ENCODE measurements around the gene INO80E. TPM values are rescaled to one million over a fixed set of nuclear protein-coding genes. Genes with fewer than 3 reads are reported as not detected.
"Not testable (repeated sequence)": the region's sequence is repeated elsewhere in the genome, so short reads cannot be mapped to it uniquely, and the experiment has no call there.

The INO80E gene
- total RNA-seq = 100 to 1,000 TPM; 102 to 107 TPM

- Mint-ChIP-seq H3K4me1 (peaks cover 45% of the 10 kb centered on the region), H3K36me3 (ENCODE audit: low read depth) (peaks cover 61% of the 10 kb centered on the region), H3K4me3 (peak within 1 kb of the TSS; percentile 94), H3K27me3 (no peaks in the 10 kb centered on the region), H3K27ac (peak within 1 kb of the TSS; percentile 98), H3K9me3 (no peaks in the 10 kb centered on the region)
- CTCF ChIA-PET = interaction anchor here (1.2 to 2.8 kb wide), 5 partner anchors 9 to 211 kb away, joined by 3 to 9 read pairs (median 4); partner anchors contain the start of genes CDIPT, PAGR1 and TMEM219
- POLR2A ChIA-PET = interaction anchor here (0.6 to 5.1 kb wide), 20 partner anchors 9 to 1134 kb away, joined by 3 to 99 read pairs (median 6); partner anchors contain the start of genes ALDOA, ASPHD1, FBRS and KCTD13
- DNase-seq = peak; percentile 100
Observed at GRCh38 chr16:29995911-29996765, at the start of gene INO80E. TSS of gene INO80E (plus strand) at chr16:29996241. CDS start at chr16:29996311, 70 bp downstream.

- Mint-ChIP-seq H3K27ac (no peak overlapping the region), H3K4me3 (no peak overlapping the region), H3K27me3 (peaks cover 5% of the 10 kb centered on the region), H3K9me3 (no peaks in the 10 kb centered on the region), H3K36me3 (ENCODE audit: low read depth) (no peaks in the 10 kb centered on the region), H3K4me1 (no peaks in the 10 kb centered on the region)
- no peak for DNase-seq
- ChIA-PET POLR2A (interaction anchor here (1.1 kb wide), 2 partner anchors 13 to 22 kb away, joined by 3 to 4 read pairs; partner anchors contain the start of gene KCTD13), CTCF (no interaction called here)
Observed at GRCh38 chr16:29947897-29948296, 48.1 kb upstream of the INO80E start.

- CTCF ChIA-PET = interaction anchor here (3.0 kb wide), 1 partner anchor 11 kb away, joined by 7 read pairs; the partner anchor contains the start of gene TMEM219
- H3K4me3 Mint-ChIP-seq = no peak overlapping the region
- no peak for DNase-seq
- no peak overlapping the region for H3K27ac Mint-ChIP-seq
- POLR2A ChIA-PET = interaction anchor here (1.6 to 1.7 kb wide), 2 partner anchors 11 to 25 kb away, joined by 7 to 8 read pairs; partner anchors contain the start of genes KCTD13 and TMEM219
- H3K36me3 Mint-ChIP-seq (ENCODE audit: low read depth) = no peaks in the 10 kb centered on the region
- H3K27me3 Mint-ChIP-seq = peaks cover 11% of the 10 kb centered on the region
- no peaks in the 10 kb centered on the region for H3K9me3 Mint-ChIP-seq
- no peaks in the 10 kb centered on the region for H3K4me1 Mint-ChIP-seq
Observed at GRCh38 chr16:29950806-29951461, 45.1 kb upstream of the INO80E start.

GRCh38 chr16:29951625-29952365 is 44.2 kb upstream of the INO80E start:
- Mint-ChIP-seq H3K36me3 (ENCODE audit: low read depth) (no peaks in the 10 kb centered on the region), H3K9me3 (no peaks in the 10 kb centered on the region), H3K27ac (no peak overlapping the region), H3K4me3 (no peak overlapping the region), H3K4me1 (no peaks in the 10 kb centered on the region), H3K27me3 (peaks cover 11% of the 10 kb centered on the region)
- no peak for DNase-seq
- ChIA-PET POLR2A (interaction anchor here (1.6 to 1.7 kb wide), 2 partner anchors 10 to 26 kb away, joined by 7 to 8 read pairs; partner anchors contain the start of genes KCTD13 and TMEM219), CTCF (interaction anchor here (3.0 kb wide), 1 partner anchor 10 kb away, joined by 7 read pairs; the partner anchor contains the start of gene TMEM219)

- Mint-ChIP-seq H3K36me3 (ENCODE audit: low read depth) (peaks cover 5% of the 10 kb centered on the region), H3K27me3 (peaks cover 7% of the 10 kb centered on the region), H3K4me1 (peaks cover 22% of the 10 kb centered on the region), H3K27ac (no peak overlapping the region), H3K4me3 (no peak overlapping the region), H3K9me3 (no peaks in the 10 kb centered on the region)
- no peak for DNase-seq
- CTCF ChIA-PET = interaction anchor here (4.6 kb wide), 1 partner anchor 15 kb away, joined by 29 read pairs; the partner anchor contains the start of gene TAOK2
- POLR2A ChIA-PET = no interaction called here
Observed at GRCh38 chr16:29958756-29959155, 37.3 kb upstream of the INO80E start.

- ChIA-PET POLR2A (interaction anchor here (3.1 kb wide), 1 partner anchor 33 kb away, joined by 30 read pairs; the partner anchor contains the start of gene KCTD13), CTCF (interaction anchor here (4.6 kb wide), 1 partner anchor 14 kb away, joined by 29 read pairs; the partner anchor contains the start of gene TAOK2)
- Mint-ChIP-seq H3K4me1 (peaks cover 22% of the 10 kb centered on the region), H3K27me3 (peaks cover 4% of the 10 kb centered on the region), H3K27ac (no peak overlapping the region), H3K36me3 (ENCODE audit: low read depth) (peaks cover 5% of the 10 kb centered on the region), H3K9me3 (no peaks in the 10 kb centered on the region), H3K4me3 (no peak overlapping the region)
- no peak for DNase-seq
Observed at GRCh38 chr16:29959293-29959692, 36.7 kb upstream of the INO80E start.

- H3K4me1 Mint-ChIP-seq = peaks cover 22% of the 10 kb centered on the region
- not testable (repeated sequence) for H3K27me3 Mint-ChIP-seq; H3K4me3 Mint-ChIP-seq; DNase-seq; H3K27ac Mint-ChIP-seq; H3K36me3 Mint-ChIP-seq (ENCODE audit: low read depth); H3K9me3 Mint-ChIP-seq
- POLR2A ChIA-PET = interaction anchor here (1.1 to 3.6 kb wide), 3 partner anchors 14 to 106 kb away, joined by 3 to 78 read pairs (median 30); partner anchors contain the start of genes ALDOA, KCTD13 and TAOK2
- CTCF ChIA-PET = interaction anchor here (4.6 kb wide), 1 partner anchor 14 kb away, joined by 29 read pairs; the partner anchor contains the start of gene TAOK2
Observed at GRCh38 chr16:29959821-29960220, 36.2 kb upstream of the INO80E start.

GRCh38 chr16:29961127-29961478 is 34.9 kb upstream of the INO80E start:
- peaks cover 24% of the 10 kb centered on the region for H3K4me1 Mint-ChIP-seq
- no peaks in the 10 kb centered on the region for H3K27me3 Mint-ChIP-seq
- peak overlapping the region; percentile 82 for H3K27ac Mint-ChIP-seq
- peaks cover 10% of the 10 kb centered on the region for H3K36me3 Mint-ChIP-seq (ENCODE audit: low read depth)
- ChIA-PET POLR2A (interaction anchor here (0.8 to 3.6 kb wide), 17 partner anchors 8 to 262 kb away, joined by 3 to 78 read pairs (median 4); partner anchors contain the start of genes CDIPT, HIRIP3, INO80E and KCTD13), CTCF (interaction anchor here (0.6 to 4.6 kb wide), 12 partner anchors 10 to 260 kb away, joined by 3 to 29 read pairs (median 4); partner anchors contain the start of genes CDIPT, HIRIP3, INO80E and KCTD13)
- peak overlapping the region; percentile 87 for H3K4me3 Mint-ChIP-seq
- no peaks in the 10 kb centered on the region for H3K9me3 Mint-ChIP-seq
- no peak for DNase-seq

GRCh38 chr16:29961479-29962343 is 34.3 kb upstream of the INO80E start, which contains the start of gene TMEM219:
TSS of gene TMEM219 (plus strand) at chr16:29962079. CDS start at chr16:29963144, 1,065 bp downstream.
- Mint-ChIP-seq H3K36me3 (ENCODE audit: low read depth) (peaks cover 12% of the 10 kb centered on the region), H3K4me1 (peaks cover 25% of the 10 kb centered on the region), H3K27ac (peak within 1 kb of the TSS; percentile 82), H3K9me3 (no peaks in the 10 kb centered on the region), H3K27me3 (no peaks in the 10 kb centered on the region), H3K4me3 (peak within 1 kb of the TSS; percentile 87)
- DNase-seq = peak; percentile 94
- ChIA-PET CTCF (interaction anchor here (0.6 to 4.6 kb wide), 15 partner anchors 11 to 1637 kb away, joined by 3 to 29 read pairs (median 4); partner anchors contain the start of genes CDIPT, HIRIP3, INO80E and KCTD13), POLR2A (interaction anchor here (0.6 to 3.6 kb wide), 22 partner anchors 8 to 1116 kb away, joined by 3 to 78 read pairs (median 4); partner anchors contain the start of genes CDIPT, HIRIP3, INO80E and KCTD13)

GRCh38 chr16:29962344-29962994 is 33.6 kb upstream of the INO80E start:
- DNase-seq = no peak

More at GRCh38 chr16:29962344-29962994, 33.6 kb upstream of the INO80E start:
- Mint-ChIP-seq H3K4me1 (peaks cover 25% of the 10 kb centered on the region), H3K9me3 (no peaks in the 10 kb centered on the region), H3K36me3 (ENCODE audit: low read depth) (peaks cover 12% of the 10 kb centered on the region), H3K27ac (peak overlapping the region; percentile 82), H3K27me3 (no peaks in the 10 kb centered on the region), H3K4me3 (peak overlapping the region; percentile 87)
- ChIA-PET POLR2A (interaction anchor here (0.6 to 3.6 kb wide), 15 partner anchors 9 to 975 kb away, joined by 3 to 78 read pairs (median 4); partner anchors contain the start of genes CDIPT, HIRIP3, INO80E and KCTD13), CTCF (interaction anchor here (0.6 to 4.6 kb wide), 13 partner anchors 11 to 262 kb away, joined by 3 to 29 read pairs (median 4); partner anchors contain the start of genes CDIPT, HIRIP3, INO80E and KCTD13)
